SH-SY5Y (cell line): ENCODE results near the gene BMS1.

Experiments used
- GATA2 ChIP-seq: IDR thresholded peaks from 2 replicates; pipeline ENCODE4 v1.6.1; 2011; ENCODE audit warnings: mild to moderate bottlenecking, low read depth, low read length
- GATA3 ChIP-seq: IDR thresholded peaks from 2 replicates; pipeline ENCODE4 v1.6.1; 2011; ENCODE audit warnings: low read depth, mild to moderate bottlenecking, low read length, moderate library complexity

DNA sequence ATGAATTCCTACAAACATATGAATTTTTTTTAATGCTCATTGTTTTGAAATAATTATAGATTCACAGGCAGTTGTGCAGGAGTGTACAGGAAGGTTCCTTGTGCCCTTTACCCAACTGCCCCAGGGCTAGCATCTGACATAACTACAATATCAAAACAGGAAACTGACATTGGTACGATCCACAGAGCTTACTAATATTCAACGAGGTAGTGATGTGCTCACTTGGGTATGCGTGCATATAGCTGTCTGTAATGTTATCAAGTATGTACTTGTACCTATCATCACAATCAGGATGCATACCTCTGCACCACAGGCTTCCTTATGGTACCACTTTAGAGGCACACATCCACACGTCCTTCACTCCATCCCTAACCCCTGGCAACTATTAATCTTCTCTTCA is 68.3 kb downstream of the BMS1 start:
- no peak for TF ChIP-seq GATA2
- TF ChIP-seq GATA3, result no peak
